SK-N-SH (cell line): ENCODE results near the gene IFI6.

Experiments
- POLR2AphosphoS5 ChIP-seq: IDR thresholded peaks from 2 replicates; pipeline ENCODE4 v1.6.1; 2012; ENCODE audit warnings: low read depth, low read length
- TF ChIP-seq, protein P1 (sequence below): fragments of 200-600 bp; sonication (generic); IDR thresholded peaks from 2 replicates; pipeline ENCODE4 v1.6.1; 2017; ENCODE audit warnings: antibody characterized with exemption, mild to moderate bottlenecking, moderate library complexity
- TF ChIP-seq, protein P2 (sequence below): IDR thresholded peaks from 2 replicates; pipeline ENCODE4 v1.4.0; 2012; ENCODE audit warnings: low read depth, borderline replicate concordance
- TF ChIP-seq, protein P3 (sequence below): IDR thresholded peaks from 2 replicates; pipeline ENCODE4 v1.6.1; 2012; ENCODE audit warnings: mild to moderate bottlenecking, low read depth, low read length, moderate library complexity

DNA sequence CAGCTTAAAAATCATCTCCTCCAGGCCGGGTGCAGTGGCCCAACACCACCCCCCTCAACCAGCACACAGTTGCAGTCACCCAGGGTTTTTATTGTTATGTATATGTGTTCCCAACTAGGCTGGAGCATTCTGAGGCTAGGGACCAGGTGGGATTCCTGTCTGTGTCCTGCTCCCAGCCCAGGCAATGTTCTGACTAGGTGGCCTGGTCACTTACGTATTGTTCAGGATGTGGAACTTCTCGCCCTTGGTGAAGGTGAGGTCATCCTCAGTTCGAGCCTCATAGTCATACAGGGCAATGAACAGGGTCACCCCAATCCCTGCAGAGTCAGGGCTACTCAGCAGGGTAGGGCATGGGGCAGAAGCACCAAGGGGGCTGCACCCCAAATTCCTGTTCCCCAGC lies 49.2 kb downstream of the IFI6 start:
- TF ChIP-seq, protein P1, sequence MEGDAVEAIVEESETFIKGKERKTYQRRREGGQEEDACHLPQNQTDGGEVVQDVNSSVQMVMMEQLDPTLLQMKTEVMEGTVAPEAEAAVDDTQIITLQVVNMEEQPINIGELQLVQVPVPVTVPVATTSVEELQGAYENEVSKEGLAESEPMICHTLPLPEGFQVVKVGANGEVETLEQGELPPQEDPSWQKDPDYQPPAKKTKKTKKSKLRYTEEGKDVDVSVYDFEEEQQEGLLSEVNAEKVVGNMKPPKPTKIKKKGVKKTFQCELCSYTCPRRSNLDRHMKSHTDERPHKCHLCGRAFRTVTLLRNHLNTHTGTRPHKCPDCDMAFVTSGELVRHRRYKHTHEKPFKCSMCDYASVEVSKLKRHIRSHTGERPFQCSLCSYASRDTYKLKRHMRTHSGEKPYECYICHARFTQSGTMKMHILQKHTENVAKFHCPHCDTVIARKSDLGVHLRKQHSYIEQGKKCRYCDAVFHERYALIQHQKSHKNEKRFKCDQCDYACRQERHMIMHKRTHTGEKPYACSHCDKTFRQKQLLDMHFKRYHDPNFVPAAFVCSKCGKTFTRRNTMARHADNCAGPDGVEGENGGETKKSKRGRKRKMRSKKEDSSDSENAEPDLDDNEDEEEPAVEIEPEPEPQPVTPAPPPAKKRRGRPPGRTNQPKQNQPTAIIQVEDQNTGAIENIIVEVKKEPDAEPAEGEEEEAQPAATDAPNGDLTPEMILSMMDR = no peak
- TF ChIP-seq POLR2AphosphoS5 = no peak
- TF ChIP-seq, protein P2, sequence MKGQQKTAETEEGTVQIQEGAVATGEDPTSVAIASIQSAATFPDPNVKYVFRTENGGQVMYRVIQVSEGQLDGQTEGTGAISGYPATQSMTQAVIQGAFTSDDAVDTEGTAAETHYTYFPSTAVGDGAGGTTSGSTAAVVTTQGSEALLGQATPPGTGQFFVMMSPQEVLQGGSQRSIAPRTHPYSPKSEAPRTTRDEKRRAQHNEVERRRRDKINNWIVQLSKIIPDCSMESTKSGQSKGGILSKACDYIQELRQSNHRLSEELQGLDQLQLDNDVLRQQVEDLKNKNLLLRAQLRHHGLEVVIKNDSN = no peak
- TF ChIP-seq, protein P3, sequence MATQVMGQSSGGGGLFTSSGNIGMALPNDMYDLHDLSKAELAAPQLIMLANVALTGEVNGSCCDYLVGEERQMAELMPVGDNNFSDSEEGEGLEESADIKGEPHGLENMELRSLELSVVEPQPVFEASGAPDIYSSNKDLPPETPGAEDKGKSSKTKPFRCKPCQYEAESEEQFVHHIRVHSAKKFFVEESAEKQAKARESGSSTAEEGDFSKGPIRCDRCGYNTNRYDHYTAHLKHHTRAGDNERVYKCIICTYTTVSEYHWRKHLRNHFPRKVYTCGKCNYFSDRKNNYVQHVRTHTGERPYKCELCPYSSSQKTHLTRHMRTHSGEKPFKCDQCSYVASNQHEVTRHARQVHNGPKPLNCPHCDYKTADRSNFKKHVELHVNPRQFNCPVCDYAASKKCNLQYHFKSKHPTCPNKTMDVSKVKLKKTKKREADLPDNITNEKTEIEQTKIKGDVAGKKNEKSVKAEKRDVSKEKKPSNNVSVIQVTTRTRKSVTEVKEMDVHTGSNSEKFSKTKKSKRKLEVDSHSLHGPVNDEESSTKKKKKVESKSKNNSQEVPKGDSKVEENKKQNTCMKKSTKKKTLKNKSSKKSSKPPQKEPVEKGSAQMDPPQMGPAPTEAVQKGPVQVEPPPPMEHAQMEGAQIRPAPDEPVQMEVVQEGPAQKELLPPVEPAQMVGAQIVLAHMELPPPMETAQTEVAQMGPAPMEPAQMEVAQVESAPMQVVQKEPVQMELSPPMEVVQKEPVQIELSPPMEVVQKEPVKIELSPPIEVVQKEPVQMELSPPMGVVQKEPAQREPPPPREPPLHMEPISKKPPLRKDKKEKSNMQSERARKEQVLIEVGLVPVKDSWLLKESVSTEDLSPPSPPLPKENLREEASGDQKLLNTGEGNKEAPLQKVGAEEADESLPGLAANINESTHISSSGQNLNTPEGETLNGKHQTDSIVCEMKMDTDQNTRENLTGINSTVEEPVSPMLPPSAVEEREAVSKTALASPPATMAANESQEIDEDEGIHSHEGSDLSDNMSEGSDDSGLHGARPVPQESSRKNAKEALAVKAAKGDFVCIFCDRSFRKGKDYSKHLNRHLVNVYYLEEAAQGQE = no peak
